ENCODE data around the gene VPS72.
A peak's percentile ranks its signal among the peaks of the same experiment; 100 is the strongest.
"Not testable (repeated sequence)": the region's sequence is repeated elsewhere in the genome, so short reads cannot be mapped to it uniquely, and the experiment has no call there.

The VPS72 gene, protein sequence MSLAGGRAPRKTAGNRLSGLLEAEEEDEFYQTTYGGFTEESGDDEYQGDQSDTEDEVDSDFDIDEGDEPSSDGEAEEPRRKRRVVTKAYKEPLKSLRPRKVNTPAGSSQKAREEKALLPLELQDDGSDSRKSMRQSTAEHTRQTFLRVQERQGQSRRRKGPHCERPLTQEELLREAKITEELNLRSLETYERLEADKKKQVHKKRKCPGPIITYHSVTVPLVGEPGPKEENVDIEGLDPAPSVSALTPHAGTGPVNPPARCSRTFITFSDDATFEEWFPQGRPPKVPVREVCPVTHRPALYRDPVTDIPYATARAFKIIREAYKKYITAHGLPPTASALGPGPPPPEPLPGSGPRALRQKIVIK

GRCh38 chr1:151189637-151190445 lies at the start of gene VPS72:
VPS72 (minus strand) TSS chr1:151190197; CDS start chr1:151190121, 76 bp downstream.
- H3K36me3 ChIP-seq (ENCODE audit: control insufficient read depth, low read depth, low read length) = peaks cover 10% of the 10 kb centered on the region
- peak within 1 kb of the TSS; percentile 98 for H3K4me3 ChIP-seq (ENCODE audit: low read length)
- H3K27ac ChIP-seq (ENCODE audit: low read length) = peak within 1 kb of the TSS; percentile 88
- H3K4me1 ChIP-seq (ENCODE audit: control insufficient read depth, low read depth, low read length) = peaks cover 3% of the 10 kb centered on the region
- no peaks in the 10 kb centered on the region for H3K9me3 ChIP-seq (ENCODE audit: control insufficient read depth, low read depth, low read length)
- peak within 1 kb of the TSS; percentile 97 for H3K9ac ChIP-seq (ENCODE audit: low read length)
- H3K27me3 ChIP-seq (ENCODE audit: control insufficient read depth, insufficient read depth, low read length) = no peaks in the 10 kb centered on the region

DNA sequence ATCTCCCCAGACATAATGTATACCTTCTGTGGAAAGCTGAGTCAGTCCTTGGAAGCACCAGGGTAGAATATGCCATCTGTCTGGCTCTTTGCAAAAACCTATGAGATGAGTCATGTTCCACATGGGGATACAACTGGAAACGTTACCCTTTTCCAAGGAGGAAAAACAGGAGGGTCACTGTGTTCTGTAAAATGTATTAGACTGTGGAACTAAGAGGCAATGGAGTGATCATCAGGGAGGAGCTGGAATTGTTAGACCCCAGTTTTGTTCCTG lies 48.4 kb upstream of the VPS72 start:
- no peaks in the 10 kb centered on the region for H3K4me1 ChIP-seq (ENCODE audit: control insufficient read depth, low read depth, low read length)
- H3K27ac ChIP-seq (ENCODE audit: low read length) = no peak overlapping the region
- no peaks in the 10 kb centered on the region for H3K9me3 ChIP-seq (ENCODE audit: control insufficient read depth, low read depth, low read length)
- no peak overlapping the region for H3K4me3 ChIP-seq (ENCODE audit: low read length)
- no peak overlapping the region for H3K9ac ChIP-seq (ENCODE audit: low read length)
- H3K36me3 ChIP-seq (ENCODE audit: control insufficient read depth, low read depth, low read length) = peaks cover 93% of the 10 kb centered on the region
- H3K27me3 ChIP-seq (ENCODE audit: control insufficient read depth, insufficient read depth, low read length) = no peaks in the 10 kb centered on the region

DNA sequence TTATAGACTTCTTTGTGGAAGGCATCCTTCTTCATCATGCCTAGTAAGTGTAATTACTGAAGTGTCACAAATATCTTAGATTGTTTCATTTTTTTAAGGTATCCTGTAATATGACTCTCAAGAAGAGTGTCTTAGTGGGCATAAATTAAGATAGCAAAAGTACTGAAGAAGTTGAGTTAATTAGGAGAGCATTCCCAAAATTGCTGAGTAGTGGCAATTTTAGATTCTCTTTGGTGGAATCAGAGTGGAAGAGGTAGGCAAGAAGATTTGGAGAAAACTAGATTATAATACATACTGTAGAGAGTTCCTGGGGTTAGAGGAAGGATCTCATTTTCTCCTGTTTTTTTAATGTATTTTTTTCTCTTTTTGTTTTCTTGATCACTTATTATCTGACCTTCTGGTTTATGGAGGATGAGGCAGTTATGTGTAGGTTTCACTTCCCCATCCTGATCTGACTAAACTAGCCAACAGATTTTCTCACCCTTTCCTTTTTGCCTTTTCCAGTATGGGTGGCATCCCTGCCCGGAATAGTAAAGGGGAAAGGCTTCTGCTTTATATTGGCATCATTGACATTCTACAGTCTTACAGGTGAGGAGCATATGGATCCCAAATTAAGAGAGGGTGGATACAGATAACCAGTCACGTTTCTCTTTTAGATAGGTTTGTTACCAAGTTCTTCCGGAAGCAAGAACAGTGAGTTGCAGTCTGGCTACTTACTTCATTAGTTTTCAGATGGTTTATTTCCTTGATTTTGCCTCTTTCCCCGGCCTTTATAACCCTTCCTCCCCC lies 47.9 kb upstream of the VPS72 start:
- no peaks in the 10 kb centered on the region for H3K4me1 ChIP-seq (ENCODE audit: control insufficient read depth, low read depth, low read length)
- H3K27me3 ChIP-seq (ENCODE audit: control insufficient read depth, insufficient read depth, low read length) = no peaks in the 10 kb centered on the region
- no peaks in the 10 kb centered on the region for H3K9me3 ChIP-seq (ENCODE audit: control insufficient read depth, low read depth, low read length)
- no peak overlapping the region for H3K4me3 ChIP-seq (ENCODE audit: low read length)
- H3K27ac ChIP-seq (ENCODE audit: low read length) = no peak overlapping the region
- H3K9ac ChIP-seq (ENCODE audit: low read length) = no peak overlapping the region
- H3K36me3 ChIP-seq (ENCODE audit: control insufficient read depth, low read depth, low read length) = peaks cover 92% of the 10 kb centered on the region

GRCh38 chr1:151235235-151235634 lies 45.2 kb upstream of the VPS72 start:
- no peak overlapping the region for H3K9ac ChIP-seq (ENCODE audit: low read length)
- no peaks in the 10 kb centered on the region for H3K27me3 ChIP-seq (ENCODE audit: control insufficient read depth, insufficient read depth, low read length)
- no peaks in the 10 kb centered on the region for H3K9me3 ChIP-seq (ENCODE audit: control insufficient read depth, low read depth, low read length)
- no peak overlapping the region for H3K27ac ChIP-seq (ENCODE audit: low read length)
- no peak overlapping the region for H3K4me3 ChIP-seq (ENCODE audit: low read length)
- H3K4me1 ChIP-seq (ENCODE audit: control insufficient read depth, low read depth, low read length) = no peaks in the 10 kb centered on the region
- H3K36me3 ChIP-seq (ENCODE audit: control insufficient read depth, low read depth, low read length) = peaks cover 92% of the 10 kb centered on the region

DNA sequence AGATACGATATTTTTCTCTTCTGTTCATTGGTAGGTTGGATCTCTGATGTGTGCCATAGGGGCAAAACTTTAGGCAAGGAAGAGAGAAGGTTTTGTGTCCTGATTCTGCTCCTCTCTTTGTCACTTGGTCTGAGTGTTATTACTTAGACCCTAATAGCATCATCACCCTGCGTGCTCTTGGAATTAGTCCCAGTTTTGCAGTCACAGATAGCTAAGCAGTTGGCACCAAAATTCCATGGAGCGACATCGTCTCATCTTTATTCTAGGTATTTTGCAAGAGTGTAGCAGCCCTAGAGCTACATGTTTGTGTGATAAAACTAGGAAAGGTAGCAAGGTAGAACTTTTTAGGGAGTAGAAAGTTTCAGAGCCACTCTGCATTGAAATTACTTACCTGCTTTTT lies 32.1 kb upstream of the VPS72 start:
- H3K27ac ChIP-seq (ENCODE audit: low read length) = no peak overlapping the region
- H3K9me3 ChIP-seq (ENCODE audit: control insufficient read depth, low read depth, low read length) = no peaks in the 10 kb centered on the region
- no peaks in the 10 kb centered on the region for H3K4me1 ChIP-seq (ENCODE audit: control insufficient read depth, low read depth, low read length)
- no peaks in the 10 kb centered on the region for H3K27me3 ChIP-seq (ENCODE audit: control insufficient read depth, insufficient read depth, low read length)
- peaks cover 20% of the 10 kb centered on the region for H3K36me3 ChIP-seq (ENCODE audit: control insufficient read depth, low read depth, low read length)
- no peak overlapping the region for H3K4me3 ChIP-seq (ENCODE audit: low read length)
- no peak overlapping the region for H3K9ac ChIP-seq (ENCODE audit: low read length)

- no peaks in the 10 kb centered on the region for H3K27me3 ChIP-seq (ENCODE audit: control insufficient read depth, insufficient read depth, low read length)
- H3K9ac ChIP-seq (ENCODE audit: low read length) = no peak overlapping the region
- no peaks in the 10 kb centered on the region for H3K9me3 ChIP-seq (ENCODE audit: control insufficient read depth, low read depth, low read length)
- H3K4me3 ChIP-seq (ENCODE audit: low read length) = no peak overlapping the region
- H3K36me3 ChIP-seq (ENCODE audit: control insufficient read depth, low read depth, low read length) = peaks cover 16% of the 10 kb centered on the region
- no peak overlapping the region for H3K27ac ChIP-seq (ENCODE audit: low read length)
- no peaks in the 10 kb centered on the region for H3K4me1 ChIP-seq (ENCODE audit: control insufficient read depth, low read depth, low read length)
These were observed 31.6 kb upstream of the VPS72 start for GRCh38 chr1:151221616-151222015.

DNA sequence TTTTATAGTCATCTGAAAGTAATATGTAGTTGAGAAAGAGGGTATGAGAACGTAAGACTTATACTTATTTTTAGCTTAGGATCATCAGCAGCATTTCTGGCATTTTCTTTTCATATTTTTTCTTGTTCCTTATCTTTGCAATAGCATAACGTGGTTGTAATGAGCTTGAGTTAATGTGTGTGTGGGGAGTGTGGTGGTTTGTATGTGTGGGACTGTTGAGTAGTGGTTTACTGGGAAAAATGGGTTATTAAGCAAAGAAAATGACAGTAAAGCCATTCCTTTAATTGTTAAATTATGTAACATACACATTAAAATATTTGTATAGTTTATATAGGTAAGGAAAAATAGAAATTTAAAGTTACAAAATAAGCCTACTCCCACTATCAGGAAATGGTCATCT lies 23.6 kb upstream of the VPS72 start:
- peaks cover 22% of the 10 kb centered on the region for H3K36me3 ChIP-seq (ENCODE audit: control insufficient read depth, low read depth, low read length)
- no peaks in the 10 kb centered on the region for H3K4me1 ChIP-seq (ENCODE audit: control insufficient read depth, low read depth, low read length)
- H3K27ac ChIP-seq (ENCODE audit: low read length) = no peak overlapping the region
- H3K9me3 ChIP-seq (ENCODE audit: control insufficient read depth, low read depth, low read length) = no peaks in the 10 kb centered on the region
- no peak overlapping the region for H3K4me3 ChIP-seq (ENCODE audit: low read length)
- no peak overlapping the region for H3K9ac ChIP-seq (ENCODE audit: low read length)
- no peaks in the 10 kb centered on the region for H3K27me3 ChIP-seq (ENCODE audit: control insufficient read depth, insufficient read depth, low read length)

DNA sequence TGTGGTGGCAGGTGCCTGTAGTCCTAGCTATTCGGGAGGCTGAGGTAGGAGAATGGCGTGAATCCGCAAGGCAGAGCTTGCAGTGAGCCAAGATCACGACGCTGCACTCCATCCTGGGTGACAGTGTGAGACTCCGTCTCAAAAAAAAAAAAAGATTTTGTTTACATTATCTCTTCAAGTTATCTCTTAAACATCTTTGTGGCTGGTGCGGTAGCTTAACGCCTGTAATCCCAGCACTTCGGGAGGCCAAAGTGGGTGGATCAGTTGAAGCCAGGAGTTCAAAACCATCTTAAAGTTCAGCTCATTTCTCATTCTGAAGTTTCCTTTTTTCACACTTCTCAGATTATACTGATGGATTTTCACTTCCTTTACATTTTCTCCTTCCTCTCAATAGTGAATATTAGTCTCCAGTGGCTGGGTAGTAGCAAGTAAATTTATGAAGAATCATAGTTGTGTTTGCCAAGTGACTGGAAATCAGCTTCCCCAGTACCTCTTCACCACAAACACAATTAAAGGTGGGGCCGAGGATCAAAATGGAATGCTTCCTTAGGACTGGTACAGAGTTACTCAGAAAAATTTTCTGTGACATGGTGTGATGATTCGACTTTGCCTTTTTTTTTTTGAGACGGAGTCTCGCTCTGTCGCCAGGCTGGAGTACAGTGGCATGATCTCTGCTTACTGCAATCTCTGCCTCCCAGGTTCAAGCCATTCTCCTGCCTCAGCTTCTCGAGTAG lies 22.1 kb upstream of the VPS72 start:
- no peaks in the 10 kb centered on the region for H3K27me3 ChIP-seq (ENCODE audit: control insufficient read depth, insufficient read depth, low read length)
- no peaks in the 10 kb centered on the region for H3K9me3 ChIP-seq (ENCODE audit: control insufficient read depth, low read depth, low read length)
- H3K4me1 ChIP-seq (ENCODE audit: control insufficient read depth, low read depth, low read length) = no peaks in the 10 kb centered on the region
- no peak overlapping the region for H3K4me3 ChIP-seq (ENCODE audit: low read length)
- no peak overlapping the region for H3K27ac ChIP-seq (ENCODE audit: low read length)
- peaks cover 26% of the 10 kb centered on the region for H3K36me3 ChIP-seq (ENCODE audit: control insufficient read depth, low read depth, low read length)
- H3K9ac ChIP-seq (ENCODE audit: low read length) = no peak overlapping the region

- no peaks in the 10 kb centered on the region for H3K4me1 ChIP-seq (ENCODE audit: control insufficient read depth, low read depth, low read length)
- H3K4me3 ChIP-seq (ENCODE audit: low read length) = no peak overlapping the region
- peaks cover 34% of the 10 kb centered on the region for H3K36me3 ChIP-seq (ENCODE audit: control insufficient read depth, low read depth, low read length)
- no peaks in the 10 kb centered on the region for H3K9me3 ChIP-seq (ENCODE audit: control insufficient read depth, low read depth, low read length)
- no peaks in the 10 kb centered on the region for H3K27me3 ChIP-seq (ENCODE audit: control insufficient read depth, insufficient read depth, low read length)
- H3K27ac ChIP-seq (ENCODE audit: low read length) = no peak overlapping the region
- H3K9ac ChIP-seq (ENCODE audit: low read length) = no peak overlapping the region
These were observed 20.8 kb upstream of the VPS72 start for GRCh38 chr1:151210830-151211229.

- H3K4me1 ChIP-seq (ENCODE audit: control insufficient read depth, low read depth, low read length); H3K27ac ChIP-seq (ENCODE audit: low read length); H3K9ac ChIP-seq (ENCODE audit: low read length); H3K27me3 ChIP-seq (ENCODE audit: control insufficient read depth, insufficient read depth, low read length); H3K4me3 ChIP-seq (ENCODE audit: low read length); H3K9me3 ChIP-seq (ENCODE audit: control insufficient read depth, low read depth, low read length): not testable (repeated sequence)
- H3K36me3 ChIP-seq (ENCODE audit: control insufficient read depth, low read depth, low read length) = peaks cover 43% of the 10 kb centered on the region
These were observed 15.5 kb upstream of the VPS72 start for GRCh38 chr1:151205381-151205965.

Measured in iPS-18a (cell line).